Fibroblast of pulmonary artery (primary cell): ENCODE measurements around the gene ZC3H8.

Experiments
- DNase-seq: peaks from one replicate; pipeline ENCODE4 v3.0.0-alpha.2; 2010; ENCODE audit warnings: low read depth
- H3K4me3 ChIP-seq: replicated peaks from 2 replicates; pipeline ENCODE4 v1.5.1; 2011; ENCODE audit warnings: low read depth, mild to moderate bottlenecking, control low read depth, low read length, moderate library complexity
- CTCF ChIP-seq: IDR thresholded peaks from 2 replicates; pipeline ENCODE4 v1.5.1; 2011; ENCODE audit warnings: mild to moderate bottlenecking, control low read depth, low read length, inconsistent platforms; ENCODE audit errors: missing control alignments

ZC3H8 gene

DNA sequence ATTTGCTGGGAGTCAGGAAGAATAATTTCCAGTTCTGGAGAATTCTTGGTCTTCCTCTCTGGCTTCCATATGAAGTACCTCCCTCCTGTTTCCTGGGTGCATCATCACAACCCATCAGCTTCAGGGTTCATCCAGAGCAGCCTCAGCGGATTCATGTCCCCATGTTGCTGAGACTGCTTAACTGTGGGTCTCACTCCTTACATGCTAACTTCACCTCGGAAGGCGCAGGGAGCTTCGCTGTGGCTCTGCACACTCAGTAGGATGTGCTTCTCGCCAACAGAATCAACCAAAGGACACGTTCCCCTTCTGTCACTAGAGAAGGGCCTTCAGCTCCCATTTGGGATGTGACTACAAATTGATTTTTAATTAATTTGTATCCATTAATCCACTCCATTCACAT is 92.5 kb downstream of the ZC3H8 start:
- TF ChIP-seq CTCF: no peak
- no peak for DNase-seq
- no peak overlapping the region for H3K4me3 ChIP-seq
